GM15510 (cell line): ENCODE data around the gene P2RY13.

Experiments
- POLR2A ChIP-seq: IDR thresholded peaks from 3 replicates; pipeline ENCODE4 v1.6.1; 2011; ENCODE audit warnings: borderline replicate concordance; ENCODE audit not compliant: insufficient read length; ENCODE audit errors: extremely low read depth

Gene P2RY13

DNA sequence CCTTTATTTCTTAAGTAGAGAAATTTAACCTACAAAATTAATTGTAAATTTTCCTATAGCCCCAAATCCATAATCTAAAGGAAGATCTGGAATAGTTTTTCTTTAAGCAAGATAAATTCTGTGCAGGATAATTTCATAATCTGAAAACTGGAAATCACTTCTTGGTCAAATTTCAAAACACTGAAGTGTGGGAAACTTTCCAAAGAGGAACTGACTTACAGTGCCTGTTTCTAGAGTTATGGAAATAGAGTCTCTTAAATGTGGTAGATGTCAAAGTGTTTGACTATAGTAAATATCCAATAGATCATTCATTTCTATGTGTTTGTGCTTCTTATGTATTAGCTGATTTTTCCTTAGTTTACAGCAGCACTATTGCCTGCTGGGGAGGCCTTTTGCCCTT is 1.6 kb upstream of the P2RY13 start:
- no peak for TF ChIP-seq POLR2A

DNA sequence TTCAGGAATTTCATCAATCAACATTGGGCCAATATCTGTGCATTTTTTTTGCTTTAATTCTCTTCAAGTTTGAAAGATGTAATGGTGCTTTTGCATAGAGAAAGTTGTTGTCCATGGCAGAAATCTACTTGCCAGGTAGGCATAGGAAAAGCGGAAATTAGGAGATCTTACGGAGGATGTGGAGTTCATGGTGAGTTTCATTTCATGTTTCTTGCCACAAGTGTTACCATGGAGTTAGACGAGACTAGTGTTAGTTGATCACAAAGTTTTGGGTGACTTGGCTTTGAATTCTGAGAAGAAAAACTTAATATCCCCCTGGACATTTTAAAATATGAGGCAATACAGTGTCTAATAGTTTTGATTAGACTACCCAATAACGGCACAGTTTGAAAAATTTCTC is 1.0 kb upstream of the P2RY13 start:
- TF ChIP-seq POLR2A = no peak

GRCh38 chr3:151328298-151328995 is 902 bp downstream of the P2RY13 start:
- TF ChIP-seq POLR2A = no peak

GRCh38 chr3:151327571-151328198 is 1.7 kb downstream of the P2RY13 start:
- TF ChIP-seq POLR2A = no peak

DNA sequence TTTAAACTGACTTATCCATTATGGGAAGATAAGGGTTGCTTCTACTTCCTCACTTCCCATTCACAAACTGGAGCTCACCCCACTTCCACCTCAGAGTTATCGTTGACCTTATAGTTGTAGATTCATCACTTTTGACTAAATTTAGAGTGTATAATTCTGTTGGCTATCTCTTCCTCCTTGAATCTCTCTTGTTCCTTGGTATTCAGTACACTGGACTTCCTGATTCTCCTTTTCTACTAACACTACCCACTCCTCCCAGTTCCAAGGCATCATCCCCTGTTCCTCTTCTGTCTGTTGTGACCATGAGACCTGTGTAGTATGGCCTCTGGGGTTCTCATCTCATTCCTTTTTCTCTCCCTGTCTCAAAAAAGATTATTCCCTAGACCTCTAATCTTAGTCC is 6.8 kb downstream of the P2RY13 start:
- no peak for TF ChIP-seq POLR2A

DNA sequence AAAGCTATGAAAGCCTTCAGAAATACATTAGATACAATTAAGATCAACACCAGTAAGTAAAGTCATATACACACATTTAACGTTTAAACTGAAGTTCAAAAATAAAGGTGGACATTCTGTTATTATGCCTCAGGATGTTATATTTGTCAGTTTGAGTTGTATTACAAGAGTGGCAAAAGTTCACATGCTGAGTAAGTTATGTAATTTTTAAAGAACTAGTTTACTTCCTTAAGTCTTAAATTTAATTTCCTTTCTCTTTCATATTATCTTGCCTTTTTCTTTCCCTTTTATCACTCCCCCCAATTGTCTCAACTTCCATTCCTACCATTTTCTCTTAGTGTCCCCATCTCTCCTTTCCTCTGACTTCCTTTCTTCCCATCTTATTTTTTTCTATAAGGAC is 7.8 kb downstream of the P2RY13 start:
- no peak for TF ChIP-seq POLR2A

DNA sequence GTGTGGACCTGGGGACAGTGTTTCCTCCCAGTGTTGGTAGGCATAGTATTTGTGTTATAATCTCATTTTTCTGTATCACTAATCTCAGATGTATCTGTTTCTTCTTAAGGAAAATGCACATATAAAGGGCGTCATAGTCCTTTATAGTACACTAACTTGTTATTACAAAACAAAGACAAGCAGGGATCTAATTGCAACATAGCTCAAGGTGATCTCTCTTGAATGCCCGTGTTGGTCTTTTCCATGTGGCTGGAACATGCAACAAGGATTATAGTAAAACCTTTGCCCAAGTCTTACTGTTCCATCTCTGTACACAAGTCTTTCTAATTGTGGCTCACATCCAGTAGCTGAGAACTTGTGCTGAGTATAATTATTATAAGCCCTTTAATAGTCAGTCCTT is 9.2 kb downstream of the P2RY13 start:
- no peak for TF ChIP-seq POLR2A

- no peak for TF ChIP-seq POLR2A
These were observed 9.7 kb downstream of the P2RY13 start for GRCh38 chr3:151319628-151320027.

DNA sequence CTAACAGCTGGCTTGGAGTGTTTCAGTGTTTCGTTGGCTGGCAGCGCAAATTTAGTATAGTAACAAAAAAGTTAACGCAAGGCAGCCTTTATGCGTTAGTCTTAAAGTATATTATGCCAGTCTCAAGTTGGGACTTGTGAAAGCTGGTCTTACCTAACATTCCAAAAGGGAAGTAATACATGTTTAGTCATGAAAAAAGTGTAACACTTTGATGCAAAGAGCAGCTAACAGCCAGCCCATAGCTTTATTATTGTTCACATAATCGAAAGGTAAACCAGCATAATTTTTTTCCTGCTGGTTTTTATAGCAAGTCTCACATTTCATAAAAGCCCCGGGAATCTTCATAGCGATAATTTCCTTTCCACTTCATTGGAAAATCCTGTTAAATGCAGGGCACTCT is 10.4 kb downstream of the P2RY13 start:
- TF ChIP-seq POLR2A = no peak

GRCh38 chr3:151318313-151318712 is 11.0 kb downstream of the P2RY13 start:
- TF ChIP-seq POLR2A = no peak

DNA sequence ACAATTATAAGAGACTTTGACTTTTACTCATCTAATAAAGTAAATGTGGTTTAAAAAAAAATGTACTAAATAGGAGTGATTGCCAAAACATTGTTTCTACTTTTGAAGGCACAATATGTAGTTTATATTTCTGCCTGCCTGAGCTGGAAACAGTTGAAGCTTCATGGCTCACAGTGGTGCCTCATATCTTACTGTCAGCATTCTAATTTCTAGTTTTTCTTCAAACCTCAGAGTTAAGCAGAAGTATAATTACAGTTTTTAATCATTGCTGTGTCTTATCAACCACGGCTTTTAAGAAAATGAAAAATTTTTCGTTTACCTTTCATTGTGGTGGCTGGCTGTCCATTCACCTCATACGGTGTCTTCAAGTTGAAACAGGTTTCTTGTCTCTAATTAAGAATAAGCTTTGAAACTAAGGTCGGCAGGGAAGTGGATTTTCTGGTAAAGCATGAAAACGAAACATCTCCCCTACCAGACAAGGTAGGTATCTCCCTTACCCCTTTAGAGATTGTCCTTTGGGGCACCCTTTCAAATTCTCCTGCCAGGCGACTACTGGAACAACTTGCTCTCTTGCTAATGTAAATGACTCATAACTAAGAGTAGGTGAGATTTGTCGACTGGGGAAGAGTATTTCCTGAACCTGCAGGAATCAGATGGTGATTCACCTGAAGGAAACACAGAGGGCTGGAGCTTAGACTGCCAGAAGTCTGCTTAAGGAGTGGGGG is 12.9 kb downstream of the P2RY13 start, which contains the start of gene GPR87:
GPR87 (minus strand) TSS at position 554 of the 725 bp plus-strand sequence. CDS start 16,720 bp downstream, outside the sequence.
- TF ChIP-seq POLR2A = no peak

- TF ChIP-seq POLR2A = no peak
These were observed 13.5 kb downstream of the P2RY13 start for GRCh38 chr3:151315846-151316245.

GRCh38 chr3:151315136-151315535 is 14.2 kb downstream of the P2RY13 start:
- no peak for TF ChIP-seq POLR2A

DNA sequence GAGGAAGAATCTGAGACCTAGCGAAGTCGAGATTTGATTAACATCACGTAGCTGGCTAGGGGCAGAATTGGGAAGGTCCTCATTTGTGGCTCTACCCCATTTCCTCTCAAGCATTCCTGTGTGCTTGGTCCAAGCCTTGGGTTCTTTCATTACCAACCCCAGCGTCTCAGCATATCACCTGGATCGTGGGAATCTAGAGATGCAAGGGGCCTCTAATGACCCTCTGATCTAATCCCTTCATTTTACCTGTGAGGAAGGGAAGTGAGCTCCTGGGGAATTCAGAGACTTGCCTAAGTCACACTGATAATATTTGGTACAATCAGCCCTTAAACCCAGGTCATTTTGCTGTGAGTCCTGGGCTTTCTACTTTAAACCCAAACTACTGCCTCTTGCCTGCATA is 14.8 kb downstream of the P2RY13 start:
- TF ChIP-seq POLR2A = no peak

DNA sequence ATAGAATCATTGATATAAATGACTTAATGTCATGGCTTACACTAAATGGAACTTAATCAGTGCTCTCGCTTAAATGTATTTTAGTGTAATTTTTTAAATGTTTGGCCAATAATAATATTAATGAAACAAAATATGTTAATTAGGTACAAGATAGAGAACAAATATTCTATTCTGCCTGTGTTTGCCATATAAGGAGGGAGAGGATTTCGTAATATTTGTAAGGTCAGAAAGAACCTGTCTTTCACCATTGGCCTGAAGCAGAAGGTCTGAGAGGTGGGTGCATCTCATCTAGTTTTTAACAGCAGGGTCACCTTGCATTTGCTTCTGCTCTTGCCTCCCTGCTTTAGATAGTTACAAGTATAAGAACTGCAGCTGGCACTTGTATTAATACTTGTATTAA is 15.2 kb downstream of the P2RY13 start:
- TF ChIP-seq POLR2A = no peak

DNA sequence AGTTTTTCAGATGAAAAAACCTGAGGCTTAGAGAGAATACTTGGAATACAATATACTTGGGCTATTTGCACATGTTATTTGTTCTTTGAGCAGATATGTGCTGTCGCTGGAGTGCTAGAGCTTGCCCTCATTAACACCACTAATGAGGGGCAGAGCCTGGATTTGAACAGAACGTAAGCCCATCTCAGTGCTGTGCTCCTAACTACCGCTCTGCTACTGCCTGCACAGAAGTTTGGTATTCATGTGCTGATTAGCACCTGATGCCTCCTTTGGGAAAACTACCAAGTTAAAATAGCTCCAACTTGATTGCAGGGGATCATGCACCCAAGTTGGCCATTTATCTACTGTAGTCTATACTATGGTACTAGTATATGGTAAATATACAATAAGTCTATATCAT is 16.4 kb downstream of the P2RY13 start:
- no peak for TF ChIP-seq POLR2A
